Stimulated activated naive CD4-positive, alpha-beta T cell treated with Interleukin-2 at 50 U/mL for 16 hours (primary cell): Measurements from ENCODE around the gene RHOH.
A peak's percentile ranks its signal among the peaks of the same experiment; 100 is the strongest.

Experiments used
- DNase-seq: peaks from one replicate; lab custom pipeline; 2025; lab: John Stamatoyannopoulos, UW

Gene RHOH

DNA sequence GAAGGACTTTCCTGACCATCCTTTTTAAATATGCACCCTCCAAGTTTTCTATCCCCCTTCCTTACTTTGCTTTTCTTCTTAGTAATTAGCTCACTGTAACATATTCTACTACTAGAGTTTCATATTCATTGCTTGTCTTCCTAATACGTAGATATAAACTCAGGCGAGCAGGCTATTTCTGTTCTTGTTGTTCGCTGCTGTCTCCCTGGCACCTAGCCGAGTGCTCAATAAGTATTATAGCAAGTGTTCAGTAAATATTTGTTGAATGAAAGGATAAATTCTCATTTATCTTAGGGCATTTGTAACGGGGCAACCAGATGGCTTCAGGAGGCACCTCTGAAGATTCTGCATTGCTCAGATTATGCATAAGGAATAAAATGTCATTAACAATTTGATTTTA is 6.8 kb upstream of the RHOH start:
- no peak for DNase-seq

DNA sequence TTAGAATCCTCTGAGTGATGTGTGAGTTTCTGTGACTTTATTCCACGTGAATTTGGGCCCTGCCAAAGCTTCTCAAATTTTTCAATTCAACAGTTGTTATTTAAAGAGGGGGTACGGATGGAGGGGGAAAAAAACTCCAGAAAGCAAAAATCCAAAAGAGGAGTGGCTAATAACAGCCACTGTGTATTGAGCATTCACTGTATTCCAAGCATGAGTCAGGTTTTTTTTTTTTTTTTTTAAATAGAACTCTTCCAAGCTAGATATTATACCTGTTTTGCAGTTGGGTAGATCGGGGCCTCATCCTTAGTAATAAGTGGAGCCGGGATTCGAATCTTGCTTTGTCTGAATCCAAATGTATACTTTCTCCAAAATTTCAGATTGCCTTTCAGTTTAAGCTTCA is 6.4 kb upstream of the RHOH start:
- no peak for DNase-seq

DNA sequence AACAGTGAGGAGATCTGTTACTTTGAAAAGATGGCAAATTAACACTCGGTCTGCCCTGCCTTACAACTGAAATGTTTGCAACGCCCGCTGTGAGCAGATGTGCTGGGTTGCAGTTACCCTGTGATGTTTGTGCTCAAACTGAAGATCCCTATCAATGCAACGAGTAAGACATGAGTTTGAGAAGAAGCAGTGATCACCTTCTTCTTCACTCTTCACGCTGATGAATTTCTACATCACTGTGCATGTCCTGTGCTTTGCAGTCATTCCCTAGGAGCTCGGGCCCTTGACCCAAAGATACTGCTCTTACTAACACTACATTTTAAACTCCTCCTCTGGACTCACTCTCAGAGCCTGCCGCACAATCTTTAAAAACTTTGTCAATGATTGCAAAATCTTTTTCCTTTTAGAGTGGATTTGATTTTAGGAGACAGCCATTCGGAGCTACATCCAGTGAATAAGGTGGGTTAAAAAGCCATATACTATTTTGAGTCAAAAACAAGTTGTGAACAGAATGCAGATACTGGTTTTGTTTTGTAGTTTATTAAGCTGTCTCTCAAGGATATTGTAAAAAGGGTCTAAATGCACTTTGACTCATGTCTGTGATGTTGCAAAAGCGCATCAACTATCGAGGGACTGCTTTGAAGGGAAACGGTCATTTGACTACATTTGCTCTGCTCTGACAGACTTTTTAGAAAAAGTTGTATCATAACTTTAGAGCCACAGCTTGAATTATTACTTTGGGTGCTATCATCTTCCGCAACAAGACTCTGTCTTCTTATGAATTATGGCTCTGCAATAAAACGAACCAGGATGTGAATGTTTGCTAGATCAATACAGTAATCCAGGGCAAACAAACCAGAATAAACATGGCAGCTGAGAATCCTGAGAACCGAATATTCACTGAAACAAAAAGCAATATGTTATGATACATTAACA is 5.7 kb upstream of the RHOH start:
- no peak for DNase-seq

DNA sequence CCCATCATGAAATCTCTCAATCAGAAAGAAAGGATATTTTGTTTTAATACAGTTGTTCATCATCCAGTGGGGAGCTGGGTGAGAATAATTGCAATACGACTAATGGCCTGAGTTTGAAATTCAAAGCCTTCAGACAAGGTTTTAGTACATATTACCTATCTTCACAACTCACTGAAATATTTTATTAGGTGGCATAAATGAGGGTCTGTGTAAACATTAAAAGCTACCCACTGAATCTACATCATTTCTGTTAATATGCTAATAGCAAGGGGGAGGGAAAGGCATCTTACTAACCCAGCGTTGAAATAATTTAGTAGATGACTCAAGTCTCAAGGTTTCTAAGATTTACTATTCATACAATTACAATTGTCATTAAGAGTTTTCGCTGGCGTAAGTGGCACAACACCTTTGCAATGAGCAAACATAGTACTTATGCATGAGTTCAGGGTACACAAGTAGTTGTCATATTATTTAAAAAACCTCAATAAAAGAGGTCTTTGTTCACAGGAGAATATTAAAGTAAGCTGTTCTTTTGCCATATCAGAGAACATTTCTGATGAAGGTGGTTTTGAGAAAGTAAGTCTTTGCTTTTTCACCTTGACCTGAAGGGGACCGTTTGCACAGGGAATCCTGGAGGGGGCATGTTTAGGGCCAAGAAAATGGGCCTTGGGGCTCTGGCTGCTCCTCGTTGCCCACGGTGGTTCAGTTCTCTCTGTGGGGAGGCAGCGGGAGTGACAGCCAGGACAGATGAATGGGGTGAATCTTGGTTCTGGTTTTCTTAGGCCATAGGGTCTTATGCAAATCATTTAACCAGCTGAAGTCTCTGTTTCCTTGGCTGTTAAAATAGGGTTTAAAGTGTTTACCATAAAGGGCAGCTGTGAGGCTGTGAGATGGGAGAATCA is 4.5 kb upstream of the RHOH start:
- DNase-seq: no peak

DNA sequence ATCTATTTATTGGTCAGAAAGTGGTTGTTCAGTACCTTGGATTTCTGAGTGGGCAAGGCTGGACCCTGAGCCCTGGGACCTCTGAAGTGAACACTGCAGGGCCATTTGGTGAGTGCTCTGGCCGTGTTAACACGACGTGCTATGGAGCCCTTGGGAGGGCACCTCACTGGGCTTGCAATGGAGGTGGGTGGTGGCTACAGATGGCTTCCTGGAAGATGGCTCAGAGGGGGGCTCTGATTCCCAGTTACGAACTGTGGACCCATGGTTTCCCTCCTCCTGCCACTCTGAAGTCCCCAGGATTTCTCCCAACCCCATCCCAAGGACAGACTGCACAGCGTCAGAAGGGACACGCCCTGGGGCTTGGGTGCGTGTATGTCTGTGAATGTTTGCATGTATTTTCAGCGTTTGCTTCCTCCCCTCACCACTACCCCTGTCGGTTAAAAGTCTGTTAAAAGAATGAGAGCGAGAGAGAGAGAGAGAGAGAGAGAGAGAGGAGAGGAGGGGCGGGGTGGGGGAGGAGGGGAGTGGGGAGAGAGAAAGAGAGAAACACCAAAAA is 3.7 kb upstream of the RHOH start:
- DNase-seq: no peak

DNA sequence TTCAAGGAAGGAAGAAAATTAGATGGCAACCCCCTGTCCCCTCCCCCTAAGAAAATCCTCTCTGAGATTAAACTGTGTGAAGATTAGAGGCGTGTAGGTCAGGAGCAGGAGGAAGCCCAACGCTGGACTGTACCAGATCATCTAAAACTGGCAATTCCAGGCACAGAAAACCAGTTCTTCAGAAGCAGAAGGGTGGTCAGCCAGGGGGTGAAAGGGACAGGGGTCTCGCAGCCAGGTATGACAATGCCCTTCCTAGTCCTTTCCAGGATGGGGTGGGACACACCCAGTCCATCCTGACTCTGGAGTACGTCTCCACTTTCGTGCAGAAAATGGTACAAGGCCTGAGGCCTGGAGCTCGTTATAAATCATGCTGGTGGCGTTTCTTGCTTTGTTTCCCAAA is 3.3 kb upstream of the RHOH start:
- no peak for DNase-seq

DNA sequence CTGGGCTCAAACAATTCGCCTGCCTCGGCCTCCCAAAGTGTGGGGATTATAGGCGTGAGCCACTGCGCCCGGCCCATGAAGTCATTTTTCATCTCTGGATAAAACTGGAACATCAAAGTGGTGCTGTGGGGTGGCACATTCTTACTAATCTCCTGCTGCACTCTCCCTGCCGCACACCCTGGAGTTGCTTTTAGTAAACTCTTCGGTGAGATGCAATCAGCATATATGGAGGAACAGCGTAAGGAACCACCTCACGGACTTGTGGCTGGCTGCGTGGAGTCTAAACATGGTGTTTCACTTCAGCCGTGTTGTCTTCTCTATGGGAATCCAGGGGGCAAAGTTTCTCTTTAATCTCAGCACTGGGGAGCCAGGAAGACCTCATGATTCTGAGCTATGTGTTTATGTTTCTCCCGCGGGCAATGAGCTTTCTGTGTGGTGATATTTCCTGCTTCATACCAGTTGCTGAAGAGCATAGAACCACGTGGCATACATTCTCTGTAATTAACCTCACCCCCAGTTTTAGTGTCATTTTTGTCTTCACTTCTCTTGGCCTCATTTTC is 2.1 kb upstream of the RHOH start:
- DNase-seq: peak; percentile 38

DNA sequence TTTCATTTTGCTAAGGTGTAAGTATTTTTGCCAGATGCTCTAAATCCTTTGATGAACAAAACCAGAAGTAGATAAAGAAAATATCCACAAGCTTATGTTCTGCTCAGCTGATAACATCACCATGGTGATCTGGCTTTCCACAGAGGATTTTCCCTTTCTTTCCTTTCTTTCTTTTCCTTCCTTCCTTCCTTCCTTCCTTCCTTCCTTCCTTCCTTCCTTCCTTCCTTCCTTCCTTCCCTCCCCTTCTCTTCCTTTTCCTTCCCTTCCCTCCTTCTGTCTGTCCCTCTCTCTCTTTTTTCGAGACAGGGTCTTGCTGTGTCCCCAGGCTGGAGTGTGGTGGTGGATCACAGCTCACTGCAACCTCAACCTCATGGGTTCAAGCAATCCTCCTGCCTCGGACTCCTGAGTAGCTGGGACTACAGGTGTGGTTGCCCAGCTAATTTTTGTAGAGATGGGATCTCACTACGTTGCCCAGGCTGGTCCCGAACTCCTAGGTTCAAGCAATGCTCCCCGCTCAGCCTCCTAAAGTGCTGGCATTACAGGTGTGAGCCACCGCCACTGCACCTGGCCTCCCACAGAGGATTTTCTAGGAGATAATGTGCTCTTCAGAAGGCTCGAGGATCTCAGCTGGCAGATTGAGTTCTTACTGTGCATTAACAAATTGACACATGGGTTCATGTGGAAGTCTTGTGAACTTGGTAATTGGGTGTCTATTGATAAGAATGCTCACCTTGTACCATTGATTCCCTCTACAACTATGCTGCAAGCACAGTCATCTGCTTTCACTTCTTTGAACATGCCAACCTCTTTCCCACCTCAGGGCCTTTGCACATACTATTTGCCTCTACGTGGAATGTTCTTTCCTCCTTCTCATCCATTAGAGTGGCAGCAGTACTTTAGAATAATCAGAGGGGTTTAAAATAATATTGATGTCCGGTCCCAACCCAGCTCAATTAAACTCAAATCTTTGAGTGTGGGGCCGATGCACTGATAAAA is 1.4 kb upstream of the RHOH start:
- DNase-seq: no peak

GRCh38 chr4:40196272-40196671 is 559 bp upstream of the RHOH start:
- no peak for DNase-seq

GRCh38 chr4:40197879-40198689 is 1.3 kb downstream of the RHOH start:
- no peak for DNase-seq

DNA sequence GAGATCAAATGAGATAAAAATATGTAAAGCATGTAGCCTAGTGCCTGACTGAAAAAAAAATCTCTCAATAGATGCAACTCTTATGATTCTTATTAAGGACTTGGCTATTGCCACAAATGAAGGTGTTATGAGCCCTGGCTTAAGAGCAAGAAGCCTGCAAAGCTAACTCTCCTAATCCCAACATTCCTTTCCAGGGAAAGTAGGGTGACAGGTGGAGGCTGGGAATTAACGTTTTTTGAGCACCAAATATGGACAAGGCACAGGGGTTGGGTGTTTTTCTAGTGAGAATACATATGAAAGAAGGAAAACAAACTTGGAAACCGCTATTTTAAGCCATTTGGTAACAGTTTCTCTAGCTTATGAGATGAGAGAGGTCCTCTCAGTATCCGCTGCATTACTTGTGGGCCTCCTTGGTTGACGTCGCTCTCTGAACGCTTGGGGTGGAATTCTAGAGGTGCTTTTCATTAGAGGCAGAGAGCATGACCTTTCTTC is 2.4 kb downstream of the RHOH start:
- DNase-seq: peak; percentile 9

DNA sequence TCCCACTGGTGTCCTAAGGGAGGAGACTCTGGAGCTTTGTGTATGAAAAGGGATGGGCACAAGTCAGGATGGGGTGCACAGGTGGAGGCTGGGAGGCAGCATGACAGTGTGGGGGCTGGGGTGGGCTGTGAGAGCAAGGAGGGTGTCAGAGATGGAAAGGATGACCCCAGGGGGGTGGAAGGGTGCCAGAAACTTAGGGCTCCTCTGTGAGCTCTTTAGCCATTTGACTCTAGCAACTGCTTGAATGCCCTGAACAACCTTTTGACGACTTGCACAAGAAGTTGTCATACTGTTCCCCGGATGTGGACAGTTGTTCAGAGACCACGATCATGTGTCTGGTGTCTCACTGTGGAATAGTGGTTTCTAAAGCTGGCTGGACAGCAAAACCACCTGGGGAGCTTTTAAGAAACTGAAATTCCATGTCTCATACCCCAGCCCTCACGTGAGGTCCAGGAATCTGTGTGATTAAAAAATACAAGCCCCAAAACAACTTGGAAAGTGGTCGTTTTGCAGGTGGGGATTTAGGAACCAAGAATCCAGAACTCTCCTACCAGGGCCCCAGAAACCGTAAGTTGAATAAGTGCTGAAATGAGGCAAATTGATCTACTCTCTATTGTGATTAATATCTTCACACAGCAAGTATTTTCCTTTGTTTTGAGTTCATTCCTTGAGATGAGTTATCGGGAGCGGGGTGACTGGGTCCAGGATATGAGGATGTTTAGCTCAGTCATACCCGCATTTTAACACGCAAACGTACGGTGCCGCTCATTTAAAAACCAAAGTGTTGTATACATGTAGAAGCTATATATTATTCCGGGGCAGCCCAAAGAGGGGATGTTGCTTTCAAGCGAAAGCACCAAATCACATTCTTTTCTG is 3.4 kb downstream of the RHOH start:
- DNase-seq: peak; percentile 57

DNA sequence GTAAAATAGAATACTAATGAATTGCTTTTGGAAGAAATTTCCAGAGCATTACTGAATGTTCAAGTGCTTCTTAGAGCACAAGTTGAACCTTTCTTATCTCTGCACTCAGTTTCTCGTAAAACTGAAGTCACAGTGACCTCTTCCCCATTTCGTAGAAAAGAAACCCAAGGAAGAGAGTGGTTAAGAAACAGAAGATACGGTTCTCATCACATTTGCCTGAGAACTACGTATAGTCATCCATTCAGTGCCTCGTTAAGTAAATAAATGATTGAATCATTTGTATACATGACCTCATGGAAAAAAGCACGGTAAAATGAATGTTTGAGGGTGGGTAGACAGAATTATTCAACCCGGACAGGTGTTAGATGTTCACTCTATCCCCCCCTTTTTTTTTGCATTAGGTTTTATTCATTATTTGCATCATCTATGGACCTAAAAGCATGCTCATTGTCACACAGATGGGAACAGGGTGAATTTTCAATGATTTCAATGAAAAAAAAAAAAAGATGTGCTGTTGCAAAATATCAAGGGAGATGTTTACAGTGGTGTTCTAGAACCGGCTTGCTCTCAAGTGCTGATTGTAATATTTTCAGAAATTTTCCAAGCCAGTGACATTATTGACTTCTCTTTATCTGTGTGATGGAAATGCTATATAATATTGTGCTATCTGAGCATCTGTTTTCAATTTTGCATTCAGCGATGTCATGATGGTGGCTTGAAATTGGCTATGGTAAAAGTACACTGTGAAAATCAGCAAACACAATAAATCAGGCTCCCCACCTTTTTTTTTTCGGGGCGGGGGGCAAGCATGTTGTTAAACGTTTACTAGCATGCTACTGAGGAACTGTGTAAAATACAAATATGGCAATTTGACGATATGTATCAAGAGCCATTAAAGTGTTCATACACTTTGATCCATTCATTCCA is 4.3 kb downstream of the RHOH start:
- DNase-seq: no peak

GRCh38 chr4:40201898-40202297 is 5.1 kb downstream of the RHOH start:
- no peak for DNase-seq

DNA sequence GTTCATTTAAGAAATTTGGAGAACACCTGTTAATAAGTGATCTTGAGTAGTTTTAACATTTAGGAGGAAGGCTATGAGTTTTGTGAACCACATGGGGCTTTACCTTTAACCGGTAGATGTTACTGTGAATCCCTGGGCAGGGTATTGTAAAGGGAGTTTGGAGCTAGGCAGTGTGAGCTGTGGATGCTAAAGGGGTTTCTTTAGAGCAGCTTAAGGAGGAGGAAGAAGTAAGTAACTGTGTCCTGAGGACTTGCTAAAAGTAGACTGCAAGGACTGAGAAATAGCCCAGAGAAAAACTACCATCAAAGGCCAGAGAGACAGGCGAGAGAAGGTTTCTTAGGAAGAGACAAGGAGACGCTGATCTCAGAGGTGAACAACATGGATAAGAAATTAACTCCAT is 5.6 kb downstream of the RHOH start:
- DNase-seq: no peak

DNA sequence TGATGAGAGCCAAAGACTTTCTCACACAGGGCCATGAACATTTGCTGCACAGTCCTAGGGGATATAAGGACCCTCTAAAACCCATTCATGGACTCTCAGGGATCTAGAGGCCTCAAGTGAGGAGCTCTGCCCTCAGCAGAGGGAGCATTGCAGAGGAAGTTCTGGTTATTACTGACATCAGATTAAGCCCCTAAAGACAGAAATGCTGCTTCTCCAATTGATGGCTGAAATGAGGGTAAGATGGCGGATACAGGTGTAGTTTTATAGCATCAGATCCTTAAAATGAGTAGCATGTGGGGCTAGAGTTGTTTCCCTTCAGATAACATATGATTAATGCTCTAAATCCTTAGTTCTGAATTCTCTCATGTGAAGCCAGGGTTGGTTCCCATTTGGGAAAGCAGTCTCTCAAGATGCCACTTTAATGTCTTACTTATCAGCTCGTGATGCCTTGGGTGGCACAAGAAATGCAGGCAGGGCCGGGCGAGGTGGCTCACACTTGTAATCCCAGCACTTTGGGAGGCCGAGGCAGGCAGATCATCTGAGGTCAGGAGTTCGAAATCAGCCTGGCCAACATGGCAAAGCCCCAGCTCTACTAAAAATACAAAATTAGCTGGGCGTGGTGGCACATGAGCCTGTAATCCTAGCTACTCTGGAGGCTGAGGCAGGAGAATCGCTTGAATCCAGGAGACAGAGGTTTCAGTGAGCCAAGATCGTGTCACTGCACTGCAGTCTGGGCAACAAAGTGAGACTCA is 7.9 kb downstream of the RHOH start:
- DNase-seq: no peak
